GM12878 (cell line): Measurements from ENCODE around the gene TNIP1. TPM values are rescaled to one million over a fixed set of nuclear protein-coding genes. Genes with fewer than 3 reads are reported as not detected.

Experiments used
- ATAC-seq: fragments of 200-7000 bp; cut with Tn5 transposase; 3 replicates; pipeline ENCODE4 v1.9.1; 2020; ENCODE audit warnings: mild to moderate bottlenecking, moderate library complexity
- BruUV-seq: library from RNA; stranded (reverse); fragments of 400-500 nt; replicated peaks from 2 replicates; lab custom pipeline; 2021; lab: Mats Ljungman, UMichigan
- CTCF ChIA-PET: fragments of 300-600 bp; sonication (Branson Sonifier 250); formaldehyde crosslinking; extraction: SDS; loops from one replicate; lab custom pipeline; 2021; ENCODE audit warnings: inconsistent platforms; lab: Yijun Ruan, JAX
- POLR2A ChIA-PET: fragments of 350-600 bp; formaldehyde crosslinking; extraction: SDS; loops from one replicate; lab custom pipeline; 2021; ENCODE audit warnings: inconsistent platforms; lab: Charles Lee
- RAD21 ChIA-PET: fragments of 300-600 bp; sonication (Branson Sonifier 250); formaldehyde crosslinking; loops from one replicate; lab custom pipeline; 2023; ENCODE audit warnings: antibody characterized with exemption; ENCODE audit not compliant: unreplicated experiment; lab: Charles Lee
- SMC1A ChIA-PET: fragments of 300-600 bp; sonication (Branson Sonifier 250); formaldehyde crosslinking; loops from one replicate; lab custom pipeline; 2023; ENCODE audit not compliant: unreplicated experiment, uncharacterized antibody; lab: Charles Lee
- DNase-seq: peaks from one replicate; pipeline ENCODE4 v3.0.0-alpha.2; 2011; ENCODE audit warnings: low read depth, low spot score
- FAIRE-seq: peaks from 3 replicates; lab custom pipeline; 2011; peaks lifted over from hg19 to GRCh38; lab: Jason Lieb, UNC
- H2AFZ ChIP-seq: 2 replicates; pipeline ENCODE4 v1.6.0; 2011; ENCODE audit warnings: low read depth, low read length, control low read depth; ENCODE audit not compliant: control insufficient read depth
- H3K27ac ChIP-seq: 2 replicates; pipeline ENCODE4 v1.5.1; 2011; ENCODE audit warnings: control low read depth; ENCODE audit not compliant: control insufficient read depth, insufficient read depth
- H3K27me3 ChIP-seq, 2 experiments: replicated peaks in 1 of 2; 2 replicates each; pipeline versions ENCODE4 v1.6.0 to v1.6.1; 2011; ENCODE audit warnings: low read length in 1 of 2; ENCODE audit not compliant: control insufficient read depth in 2 of 2, insufficient read depth in 2 of 2
- H3K36me3 ChIP-seq, 2 experiments: 2 replicates each; pipeline ENCODE4 v1.5.1; 2011; ENCODE audit warnings: low read length in 1 of 2; ENCODE audit not compliant: control insufficient read depth in 2 of 2, insufficient read depth in 2 of 2
- H3K4me1 ChIP-seq: 2 replicates; pipeline ENCODE4 v1.6.1; 2011; ENCODE audit warnings: mild to moderate bottlenecking, low read length, moderate library complexity, mixed read lengths; ENCODE audit not compliant: control insufficient read depth, insufficient read depth
- H3K4me2 ChIP-seq: 2 replicates; pipeline ENCODE4 v1.6.0; 2011; ENCODE audit warnings: control low read depth; ENCODE audit not compliant: control insufficient read depth, insufficient read depth
- H3K4me3 ChIP-seq: fragments of 200-600 bp; sonication (generic); 2 replicates; pipeline ENCODE4 v1.5.1; 2016
- H3K79me2 ChIP-seq: 2 replicates; pipeline ENCODE4 v1.6.0; 2011; ENCODE audit warnings: low read length; ENCODE audit not compliant: control insufficient read depth, insufficient read depth
- H3K9ac ChIP-seq: 2 replicates; pipeline ENCODE4 v1.8.0; 2011; ENCODE audit warnings: low read length, control low read depth, mixed read lengths; ENCODE audit not compliant: control insufficient read depth, insufficient read depth
- H3K9me3 ChIP-seq: replicated peaks from 3 replicates; pipeline ENCODE4 v1.5.1; 2011; ENCODE audit warnings: mild to moderate bottlenecking, low read length; ENCODE audit not compliant: control insufficient read depth, insufficient read depth
- H4K20me1 ChIP-seq: 2 replicates; pipeline ENCODE4 v1.6.0; 2011; ENCODE audit not compliant: control insufficient read depth, insufficient read depth
- ATF3 ChIP-seq: IDR thresholded peaks from 2 replicates; pipeline ENCODE4 v1.6.1; 2011; ENCODE audit warnings: low read depth, mild to moderate bottlenecking, low read length, moderate library complexity, borderline replicate concordance; ENCODE audit errors: extremely low read depth
- BACH1 ChIP-seq: fragments of 450-650 bp; IDR thresholded peaks from 2 replicates; pipeline ENCODE4 v1.6.1; 2017; ENCODE audit warnings: mild to moderate bottlenecking, borderline replicate concordance
- EED ChIP-seq: sonication (generic); IDR thresholded peaks from 2 replicates; pipeline ENCODE4 v1.6.1; 2016; ENCODE audit warnings: antibody characterized with exemption, low read depth
- ELK1 ChIP-seq: IDR thresholded peaks from 2 replicates; pipeline ENCODE4 v1.6.1; 2012; ENCODE audit warnings: low read depth, low read length, improper control_type of control experiment
- FOS ChIP-seq: IDR thresholded peaks from 3 replicates; pipeline ENCODE4 v1.6.1; 2011; ENCODE audit warnings: borderline replicate concordance; ENCODE audit not compliant: insufficient read length; ENCODE audit errors: extremely low read depth
- FOXK2 ChIP-seq: fragments of 450-650 bp; IDR thresholded peaks from 2 replicates; pipeline ENCODE4 v1.6.1; 2017; ENCODE audit warnings: mild to moderate bottlenecking, moderate library complexity
- IKZF1 ChIP-seq: fragments of 450-650 bp; conservative IDR thresholded peaks from 2 replicates; pipeline ENCODE4 v1.6.1; 2017; ENCODE audit warnings: antibody characterized with exemption, mild to moderate bottlenecking
- LARP7 ChIP-seq: fragments of 450-650 bp; IDR thresholded peaks from 2 replicates; pipeline ENCODE4 v1.6.1; 2017; ENCODE audit warnings: mild to moderate bottlenecking
- MEF2B ChIP-seq: fragments of 450-650 bp; IDR thresholded peaks from 2 replicates; pipeline ENCODE4 v1.6.1; 2018; ENCODE audit warnings: mild to moderate bottlenecking, moderate library complexity; ENCODE audit not compliant: partially characterized antibody, poor library complexity, severe bottlenecking
- PAX8 ChIP-seq: fragments of 450-650 bp; IDR thresholded peaks from 2 replicates; pipeline ENCODE4 v1.6.1; 2017; ENCODE audit warnings: mild to moderate bottlenecking, moderate library complexity
- RAD51 ChIP-seq: fragments of 450-650 bp; IDR thresholded peaks from 2 replicates; pipeline ENCODE4 v1.6.1; 2016; ENCODE audit warnings: moderate library complexity, mild to moderate bottlenecking, inconsistent platforms
- SKIL ChIP-seq: fragments of 450-650 bp; IDR thresholded peaks from 2 replicates; pipeline ENCODE4 v1.6.1; 2017; ENCODE audit warnings: mild to moderate bottlenecking, low read depth, inconsistent platforms; ENCODE audit not compliant: poor library complexity, severe bottlenecking
- SP1 ChIP-seq: IDR thresholded peaks from one replicate; pipeline ENCODE4 v1.6.1; 2011; ENCODE audit warnings: low read depth, low read length
- STAT1 ChIP-seq: fragments of 450-650 bp; conservative IDR thresholded peaks from 2 replicates; pipeline ENCODE4 v1.6.1; 2014; ENCODE audit warnings: antibody characterized with exemption, mild to moderate bottlenecking
- ZNF384 ChIP-seq: IDR thresholded peaks from 2 replicates; pipeline ENCODE4 v1.6.1; 2012; ENCODE audit warnings: low read depth, mild to moderate bottlenecking, low read length, improper control_type of control experiment, borderline replicate concordance
- WGBS: methylation state at CpG from one replicate; pipeline ENCODE4 v1.1.6; 2016; ENCODE audit warnings: low lambda C conversion rate; ENCODE audit not compliant: insufficient replicate concordance, insufficient coverage; ENCODE audit errors: missing lambda C conversion rate; 5-methylcytosine and 5-hydroxymethylcytosine counted together
- in situ Hi-C: fragments of 300-500 bp; cut with MboI; formaldehyde crosslinking; loops from 9 replicates; pipeline ENCODE4 v1.14.3; 2018; ENCODE audit warnings: mixed read lengths
- intact Hi-C: fragments of 100-400 bp; cut with micrococcal nuclease; formaldehyde crosslinking; loops from one replicate; pipeline ENCODE4 v1.14.2; 2022; ENCODE audit not compliant: unreplicated experiment
- polyA plus RNA-seq, 11 experiments: library from polyadenylated mRNA; depleted of rRNA in 4 of 11; unstranded in 6 of 11; stranded (reverse) in 5 of 11; fragments of >200 nt; fragmentation: Nextera tagmentation in 4 of 11; fragmentation: Illumina TruSeq in 1 of 11; extraction: Ambion mirVana in 4 of 11; extraction: Trizol in 1 of 11; gene quantifications; 1 replicate in 1 of 11; 2 replicates in 10 of 11; pipeline versions ENCODE4 v1.2.1 to v1.2.3, GENCODE V29; 2011 to 2016; ENCODE audit warnings: inconsistent platforms in 2 of 11, missing spikeins in 2 of 11, low read depth in 1 of 11
- total RNA-seq, 4 experiments: library from RNA; depleted of rRNA in 3 of 4; stranded (reverse); fragments of >200 nt in 3 of 4; fragmentation: Illumina TruSeq in 1 of 4; extraction: Trizol in 1 of 4; gene quantifications; 2 replicates each; pipeline versions ENCODE4 v1.2.1 to v1.2.3, GENCODE V29; 2013 to 2021

Gene TNIP1
- total and polyA plus RNA-seq, 10 of the 15 experiments (the other 5 are each of a cell fraction or from before 2014, with no cell fraction given), result 4.4 to 279 (median 150) TPM

- TF ChIP-seq SP1 (no peak), PAX8 (no peak)
- TF ChIP-seq, all 136 proteins: peak for 2
Observed at GRCh38 chr5:151002250-151002649, 78.6 kb downstream of the TNIP1 start (continued).

GRCh38 chr5:151001436-151001835 lies 79.4 kb downstream of the TNIP1 start:
- ChIA-PET RAD21 (interaction anchor here (3.3 kb wide), 1 partner anchor 163 kb away, joined by 13 read pairs; no protein-coding TSS in a partner anchor), CTCF (interaction anchor here (1.3 to 2.3 kb wide), 5 partner anchors 11 to 314 kb away, joined by 3 to 17 read pairs (median 7); no protein-coding TSS in a partner anchor), POLR2A (interaction anchor here (0.6 kb wide), 1 partner anchor 164 kb away, joined by 3 read pairs; no protein-coding TSS in a partner anchor), SMC1A (interaction anchor here (1.3 to 2.3 kb wide), 2 partner anchors 162 to 164 kb away, joined by 5 to 9 read pairs; no protein-coding TSS in a partner anchor)
- Histone ChIP-seq H3K27ac (no peak overlapping the region), H3K4me1 (no peaks in the 10 kb centered on the region), H3K4me3 (no peak overlapping the region), H3K79me2 (no peaks in the 10 kb centered on the region), H4K20me1 (no peaks in the 10 kb centered on the region), H3K9ac (no peak overlapping the region), H3K27me3 (no peaks in the 10 kb centered on the region), H3K9me3 (no peaks in the 10 kb centered on the region), H2AFZ (no peak overlapping the region), H3K4me2 (no peak overlapping the region), H3K36me3 (no peaks in the 10 kb centered on the region)
- intact Hi-C loops, result loop anchor here (10.0 kb wide), 1 partner anchor 313 kb away; no protein-coding TSS in a partner anchor
- DNase-seq (no peak), ATAC-seq (no peak), FAIRE-seq (peak; percentile 7)
- TF ChIP-seq LARP7 (no peak), EED (no peak), ZNF384 (no peak), ELK1 (no peak), BACH1 (no peak), ATF3 (no peak), IKZF1 (no peak), MEF2B (no peak), FOS (no peak), RAD51 (no peak), FOXK2 (no peak), STAT1 (no peak), SKIL (no peak)
- in situ Hi-C loops, result no loop called here
- no TSS peak for BruUV-seq
- WGBS, result 45% methylated on average over 4 of the region's 4 CpGs
